NK-92 treated with Interleukin-12 subunit alpha and Interleukin-12 subunit beta, amount 100 ng/mL, for 24 hours (cell line): ENCODE measurements around the gene CNOT4.

Source experiments
- DNase-seq: peaks from one replicate; lab custom pipeline; 2025; lab: John Stamatoyannopoulos, UW

CNOT4 gene

DNA sequence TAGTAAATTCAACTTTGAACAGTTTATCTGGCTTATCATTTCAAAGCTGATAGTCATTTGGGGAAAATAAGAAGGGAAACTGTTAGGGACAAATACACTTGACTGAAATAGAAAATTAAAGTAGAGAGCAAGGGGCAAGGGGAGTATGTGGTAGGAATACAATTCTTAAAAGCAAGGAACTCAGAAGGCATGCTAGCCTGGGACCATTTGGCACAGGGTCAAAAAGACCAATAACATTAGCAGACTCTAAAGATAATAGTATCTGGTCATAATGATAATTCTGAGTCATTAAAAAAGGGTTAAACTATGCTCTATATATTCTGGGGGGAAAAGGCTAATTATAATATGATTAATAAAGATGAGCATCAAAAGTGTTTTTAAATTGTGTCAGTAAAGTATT lies 112.2 kb downstream of the CNOT4 start:
- no peak for DNase-seq

DNA sequence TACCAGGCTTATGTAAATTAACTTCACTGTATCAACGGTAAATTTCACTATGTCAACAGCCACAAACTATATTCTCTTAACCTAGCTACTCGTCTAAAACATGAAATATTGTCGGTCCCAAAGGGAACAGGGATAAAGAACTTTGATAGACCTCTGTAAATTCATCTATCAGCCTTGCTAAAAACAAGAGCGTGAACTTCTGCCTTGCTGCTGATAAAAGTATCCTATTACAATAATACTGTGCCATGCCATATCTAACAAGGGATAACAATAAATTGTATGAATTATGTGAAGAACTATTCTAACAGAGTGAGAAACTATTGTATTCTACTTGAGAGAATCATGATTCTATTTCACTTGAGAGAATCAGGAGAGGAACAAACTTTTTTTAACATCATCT lies 117.2 kb downstream of the CNOT4 start:
- no peak for DNase-seq

DNA sequence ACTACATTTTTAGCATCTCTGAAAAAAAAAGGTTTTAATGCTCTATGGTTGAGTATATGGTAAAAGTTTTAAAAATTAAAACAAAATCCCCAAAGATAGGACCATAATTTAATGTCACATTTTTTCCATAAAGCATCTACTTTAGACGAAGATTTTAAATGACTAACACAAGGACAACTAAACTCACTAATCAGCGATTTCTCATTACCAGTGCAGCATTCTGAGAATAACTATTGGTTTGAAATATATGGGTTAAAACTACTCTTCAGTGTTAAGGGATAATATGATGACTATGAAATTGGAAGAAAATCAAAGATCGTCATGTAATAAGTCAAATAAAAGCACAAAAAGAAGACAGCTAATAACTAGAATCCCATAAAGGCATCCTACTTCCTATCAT lies 118.4 kb downstream of the CNOT4 start:
- DNase-seq = no peak

DNA sequence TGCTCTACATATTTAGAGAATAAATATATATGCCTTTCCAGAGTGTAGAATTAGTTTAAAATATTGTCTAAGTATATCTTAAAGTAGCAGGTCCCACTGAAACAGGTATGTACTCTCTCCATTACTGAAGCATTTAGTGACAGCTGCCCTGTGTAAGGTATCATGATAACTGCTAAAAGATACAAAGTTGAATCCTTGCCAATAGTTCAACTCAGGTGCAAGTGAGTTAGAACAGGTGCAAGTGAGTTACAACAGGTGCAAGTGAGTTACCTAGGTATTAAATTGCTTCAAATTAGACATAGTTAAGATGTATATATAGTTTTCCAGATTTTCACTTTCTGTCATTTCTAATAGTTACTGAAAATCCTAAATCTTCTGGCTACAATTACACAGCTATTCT lies 119.1 kb downstream of the CNOT4 start:
- DNase-seq = no peak

DNA sequence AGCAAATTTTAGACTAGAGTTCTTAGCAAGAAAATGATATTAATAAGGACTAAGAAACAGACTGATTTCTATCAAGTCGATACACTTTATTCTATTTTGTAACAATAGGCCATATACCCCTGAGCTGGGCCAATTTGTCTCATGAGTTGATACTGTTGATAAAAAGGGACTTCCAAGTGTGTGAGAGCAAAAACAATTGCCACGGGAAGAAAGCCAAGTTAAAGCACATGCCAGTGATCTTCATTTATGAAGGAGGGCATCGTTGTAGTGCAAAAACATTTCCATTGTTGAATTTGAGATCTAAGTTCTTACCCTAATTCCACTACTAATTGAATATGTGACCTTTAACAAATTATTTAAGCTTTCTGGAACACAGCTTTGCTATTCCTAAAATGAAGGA lies 119.9 kb downstream of the CNOT4 start:
- DNase-seq = no peak

DNA sequence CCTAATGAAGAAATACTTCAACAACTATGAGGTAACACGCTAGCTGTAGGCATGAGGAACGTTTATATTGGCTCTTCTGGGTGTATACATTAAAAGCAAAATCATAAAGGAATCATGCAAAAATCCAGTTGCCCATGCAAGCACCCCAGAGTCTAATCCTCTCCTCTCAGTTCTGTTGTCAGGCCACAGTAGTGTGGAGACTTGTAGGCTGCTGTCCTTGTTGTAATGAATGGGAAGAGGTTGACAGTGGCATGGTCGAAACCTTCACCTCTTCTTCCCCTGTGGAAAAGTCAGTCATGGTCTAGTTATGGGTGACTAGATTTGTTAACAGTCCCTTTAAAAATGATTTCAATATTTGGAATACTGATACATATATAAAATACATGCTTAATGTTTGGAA lies 121.3 kb downstream of the CNOT4 start:
- no peak for DNase-seq

DNA sequence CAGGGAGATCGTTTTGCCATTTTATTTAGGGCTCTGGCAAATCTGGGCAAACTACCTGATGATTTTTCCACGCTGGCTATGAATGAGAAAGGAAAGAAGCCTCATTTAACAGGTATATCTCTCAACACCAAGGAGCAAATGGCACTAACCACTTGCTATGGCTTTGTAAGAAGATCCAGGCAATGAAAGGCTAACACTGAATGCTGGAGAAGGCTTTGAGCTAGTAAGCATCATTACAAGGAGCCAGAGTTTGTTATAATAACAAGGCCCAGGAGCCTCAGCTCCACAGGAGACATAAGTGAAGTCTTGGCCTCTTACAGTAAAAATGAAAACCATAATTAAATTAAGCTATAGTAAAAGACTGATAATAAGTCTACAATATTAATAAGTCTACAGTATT lies 123.1 kb downstream of the CNOT4 start:
- DNase-seq = no peak

DNA sequence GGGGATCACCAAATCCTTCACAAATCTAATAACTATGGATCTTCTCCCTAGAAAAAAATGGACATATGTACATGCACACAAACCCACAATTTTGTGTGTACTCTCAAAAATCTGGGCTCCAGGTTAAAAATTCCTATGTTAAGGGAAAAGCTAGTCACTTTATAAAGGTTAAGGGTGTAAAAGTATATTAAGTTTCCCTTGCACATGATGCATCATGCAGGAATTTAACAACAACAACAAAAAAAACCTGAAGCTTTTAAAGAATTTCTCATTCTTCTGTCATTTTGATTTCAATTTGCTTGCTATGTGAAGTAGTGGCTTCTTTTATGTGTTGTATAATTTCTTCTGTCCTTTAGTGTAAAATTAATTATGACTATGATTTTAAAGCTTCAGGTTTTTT lies 123.7 kb downstream of the CNOT4 start:
- no peak for DNase-seq

DNA sequence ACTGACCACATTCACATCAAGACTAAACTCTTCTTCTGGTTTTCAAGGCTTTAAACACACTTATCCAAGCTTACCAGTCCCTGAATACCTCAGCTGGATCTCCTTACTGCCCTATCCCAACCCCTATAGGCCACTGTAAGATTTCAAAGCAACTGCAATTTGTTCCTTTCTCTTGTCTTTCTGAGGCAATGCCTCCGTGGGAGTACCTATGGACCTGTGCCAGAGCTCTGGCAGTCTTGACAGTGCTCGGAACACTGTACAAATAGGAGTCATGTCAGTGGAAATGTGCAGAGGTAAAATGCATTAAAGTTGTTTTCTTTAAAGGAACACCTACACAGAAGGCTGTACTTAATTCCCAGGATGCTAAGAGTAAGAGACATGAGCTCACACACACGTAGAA lies 124.7 kb downstream of the CNOT4 start:
- DNase-seq = no peak

DNA sequence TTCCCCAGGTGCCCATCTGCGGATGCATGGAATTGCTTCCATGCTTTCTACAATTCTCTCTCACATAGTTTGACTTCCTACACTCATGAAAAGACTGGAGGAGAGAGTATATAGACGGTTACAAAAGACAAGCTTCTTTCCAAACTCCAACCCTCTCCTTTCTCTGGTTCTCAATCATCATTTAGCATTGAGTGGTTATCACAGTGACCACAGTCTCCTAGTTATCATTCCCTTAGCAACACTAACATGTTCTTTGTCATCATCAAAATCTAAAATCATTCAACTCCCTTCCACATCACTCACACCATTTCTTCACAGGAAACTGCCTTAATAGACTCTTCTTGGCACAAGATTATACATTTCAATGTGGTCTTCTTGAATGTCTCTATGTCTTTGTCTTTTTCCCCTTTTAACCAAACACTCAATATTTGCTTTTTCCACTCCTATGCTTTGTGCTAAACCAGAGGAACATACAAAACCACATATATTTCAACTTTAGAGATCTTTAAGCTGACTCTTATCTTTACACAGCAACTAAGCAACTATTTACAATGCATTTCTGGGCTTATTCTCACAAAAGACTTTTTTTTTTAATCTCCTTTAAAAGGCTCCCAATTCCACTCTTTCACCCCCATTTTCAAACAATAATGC lies 126.3 kb downstream of the CNOT4 start:
- DNase-seq = no peak

DNA sequence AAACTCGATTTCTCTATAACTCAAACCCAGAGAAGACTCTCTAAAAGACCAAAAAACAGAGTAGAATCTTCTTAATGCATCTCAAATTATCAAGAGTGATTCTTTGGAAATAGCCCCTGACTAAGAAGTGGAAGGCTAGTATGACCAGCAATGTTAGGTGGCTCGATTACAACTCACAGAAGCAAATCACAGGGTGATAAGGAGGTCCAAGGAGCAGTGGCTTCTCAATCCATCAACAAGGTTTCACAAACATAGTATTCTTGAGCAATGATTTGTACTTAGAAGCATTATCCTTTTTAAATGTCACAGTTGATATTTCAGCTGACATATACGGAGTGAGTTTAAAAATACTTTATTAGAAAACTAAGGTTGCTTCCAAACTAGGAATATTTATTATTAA lies 127.7 kb downstream of the CNOT4 start:
- no peak for DNase-seq

DNA sequence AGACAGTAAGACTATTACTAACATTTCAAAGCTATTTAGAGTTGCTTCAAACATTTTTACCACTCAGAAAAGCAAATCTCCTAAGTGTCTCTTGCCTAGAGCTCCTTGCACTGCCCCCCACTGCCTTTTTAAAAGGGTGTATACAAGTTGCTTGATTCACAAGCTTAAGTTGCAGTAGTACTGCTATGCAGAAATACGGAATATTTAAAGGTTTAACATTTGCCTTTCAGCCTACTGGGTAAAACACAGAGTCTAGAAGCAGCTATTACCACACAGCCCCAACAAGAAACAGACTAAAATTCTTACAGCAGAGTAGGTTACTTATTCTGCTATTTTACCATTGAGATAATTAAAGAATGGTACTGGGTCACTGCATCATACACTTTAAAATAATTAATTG lies 128.5 kb downstream of the CNOT4 start:
- DNase-seq = no peak

DNA sequence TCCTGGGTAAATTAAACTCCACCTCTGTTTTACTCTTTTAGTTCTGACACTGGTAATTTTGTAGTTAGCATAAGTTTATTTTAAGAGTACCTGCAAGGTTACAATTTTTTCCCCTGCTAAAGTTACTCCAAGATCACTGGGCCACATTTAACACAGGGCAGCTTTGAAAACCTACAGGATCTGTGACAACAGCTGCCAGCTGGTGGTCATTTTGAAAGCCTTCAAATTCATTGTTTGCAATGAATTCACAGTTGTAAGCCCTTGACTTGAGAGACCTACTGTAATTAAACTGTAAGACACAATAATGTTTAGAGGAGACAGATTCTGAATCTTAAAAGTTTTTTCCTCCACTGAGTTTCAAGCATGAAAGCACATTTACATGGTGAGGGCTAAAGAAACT lies 129.6 kb downstream of the CNOT4 start:
- DNase-seq = no peak

DNA sequence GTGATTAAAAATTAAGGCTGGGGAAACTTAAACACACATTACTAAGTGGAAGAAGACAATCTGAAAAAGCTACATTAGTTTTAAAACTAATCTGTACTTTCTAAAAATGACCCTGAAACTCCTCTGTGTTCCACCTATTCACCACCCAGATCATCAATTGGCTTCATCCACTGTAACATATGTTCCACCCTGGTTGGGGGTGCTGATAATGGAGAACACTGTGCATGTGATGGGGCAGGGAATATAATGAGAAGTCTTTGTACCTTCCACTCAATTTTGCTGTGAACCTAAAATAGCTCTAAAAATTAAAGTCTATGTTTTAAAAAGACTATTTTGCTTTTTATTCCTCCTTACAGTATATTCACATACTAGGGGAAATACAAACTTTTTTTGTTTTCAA lies 132.7 kb downstream of the CNOT4 start:
- DNase-seq = no peak

DNA sequence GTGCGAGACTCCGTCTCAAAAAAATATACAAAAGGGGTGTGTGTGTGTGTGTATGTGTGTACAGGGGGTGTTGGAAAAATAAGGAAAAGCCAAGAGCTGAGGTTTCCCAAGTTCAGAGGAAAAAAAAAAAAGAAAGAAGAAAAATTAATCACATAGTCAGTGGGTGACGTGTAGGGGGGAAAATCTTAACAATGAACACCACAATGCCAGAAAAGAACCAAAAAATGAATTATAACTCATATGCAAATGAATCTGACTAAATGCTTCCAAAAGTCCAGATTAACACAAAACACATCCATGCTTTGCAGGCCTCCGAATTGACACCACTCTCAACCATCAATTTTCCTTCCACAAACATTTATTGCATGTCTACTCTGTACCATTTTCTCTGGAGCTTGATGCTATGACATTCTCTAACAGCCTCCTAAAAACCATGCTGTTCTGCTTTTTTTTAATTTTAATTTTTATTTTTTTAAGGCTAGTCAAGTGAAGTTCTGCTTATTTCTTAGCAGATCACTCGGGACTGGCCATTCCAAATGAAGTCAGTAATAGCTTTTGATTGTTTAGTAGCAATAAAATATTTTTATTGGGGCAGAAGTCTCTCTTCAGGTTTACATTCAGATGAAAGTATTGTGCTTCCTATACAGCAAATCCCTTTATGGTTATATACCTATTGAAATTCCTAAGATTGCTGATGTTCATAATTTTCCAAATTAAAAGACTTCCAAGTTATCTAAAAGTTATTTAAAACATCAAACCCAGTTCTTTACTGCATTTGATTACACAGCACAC lies 133.8 kb downstream of the CNOT4 start:
- no peak for DNase-seq

DNA sequence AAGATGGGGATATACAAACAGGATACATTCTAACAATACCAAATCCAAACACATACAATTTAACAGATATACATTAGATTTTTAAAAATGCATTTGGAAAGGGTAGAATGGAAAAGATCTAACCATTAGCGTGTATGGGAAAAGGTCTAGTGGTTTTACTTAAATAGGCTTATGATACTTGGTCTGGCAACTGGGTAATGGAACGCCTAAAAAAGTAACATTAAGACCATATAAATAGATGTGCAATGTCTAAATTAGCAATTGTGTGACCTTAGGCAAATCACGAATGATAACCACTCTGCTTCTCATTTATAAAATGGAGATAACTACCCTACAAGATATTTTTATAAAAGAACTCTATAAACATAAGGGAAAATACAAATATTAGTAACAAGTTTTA lies 135.2 kb downstream of the CNOT4 start:
- DNase-seq = no peak

DNA sequence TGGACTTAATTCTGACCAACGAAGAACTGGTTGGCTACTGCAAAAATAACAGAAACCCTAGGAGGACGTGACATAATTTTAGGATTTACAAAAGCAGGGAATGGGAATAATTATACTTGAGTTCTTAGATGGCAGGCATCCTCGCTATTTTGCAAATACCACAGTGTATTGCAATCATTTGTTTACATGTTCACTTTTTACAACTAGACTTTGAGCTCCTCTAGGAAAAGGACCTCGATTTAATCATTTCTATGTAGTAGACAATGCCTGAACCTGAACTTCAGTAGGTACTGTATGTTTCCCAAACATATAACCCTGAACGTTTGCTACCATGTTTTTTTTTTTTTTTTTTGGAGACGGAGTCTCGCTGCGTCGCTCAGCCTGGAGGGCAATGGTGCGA lies 137.7 kb downstream of the CNOT4 start:
- no peak for DNase-seq

DNA sequence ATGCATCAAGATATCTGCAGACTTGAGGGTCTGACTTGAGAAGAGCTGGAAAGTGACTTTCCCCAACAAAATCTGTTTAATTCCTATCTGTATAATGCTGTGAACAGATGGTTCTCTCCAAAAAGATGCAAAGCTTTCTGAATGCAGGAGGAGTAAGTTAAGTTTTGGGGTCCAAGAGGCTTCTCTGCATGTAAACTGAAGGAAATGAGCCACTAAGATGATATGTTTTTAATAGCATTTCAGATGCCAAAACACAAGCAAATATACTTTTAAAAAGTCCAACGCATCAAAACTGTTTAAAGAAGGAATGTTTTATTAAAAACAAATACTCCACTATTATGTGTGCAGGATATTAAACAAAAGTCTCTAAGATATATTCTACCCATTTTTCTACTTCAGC lies 139.2 kb downstream of the CNOT4 start:
- no peak for DNase-seq

DNA sequence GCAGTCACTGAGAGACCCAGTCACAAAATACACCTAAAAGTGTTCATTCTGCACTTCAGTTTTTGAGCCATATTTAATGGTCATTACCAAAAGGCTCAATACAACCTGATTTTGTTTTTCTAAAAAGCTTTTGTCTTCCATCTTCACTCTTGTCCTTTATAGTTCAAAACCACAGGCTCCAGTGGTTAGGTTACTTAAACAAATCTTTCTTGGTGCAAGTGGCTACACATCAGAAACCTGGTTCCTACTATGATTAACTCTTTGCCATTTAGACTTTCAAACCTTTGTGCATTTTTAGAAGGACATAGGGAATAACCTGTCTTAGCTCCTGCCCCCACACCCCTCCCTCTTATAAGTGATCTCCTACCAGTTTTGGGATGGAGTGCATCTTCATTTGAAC lies 140.5 kb downstream of the CNOT4 start:
- no peak for DNase-seq

DNA sequence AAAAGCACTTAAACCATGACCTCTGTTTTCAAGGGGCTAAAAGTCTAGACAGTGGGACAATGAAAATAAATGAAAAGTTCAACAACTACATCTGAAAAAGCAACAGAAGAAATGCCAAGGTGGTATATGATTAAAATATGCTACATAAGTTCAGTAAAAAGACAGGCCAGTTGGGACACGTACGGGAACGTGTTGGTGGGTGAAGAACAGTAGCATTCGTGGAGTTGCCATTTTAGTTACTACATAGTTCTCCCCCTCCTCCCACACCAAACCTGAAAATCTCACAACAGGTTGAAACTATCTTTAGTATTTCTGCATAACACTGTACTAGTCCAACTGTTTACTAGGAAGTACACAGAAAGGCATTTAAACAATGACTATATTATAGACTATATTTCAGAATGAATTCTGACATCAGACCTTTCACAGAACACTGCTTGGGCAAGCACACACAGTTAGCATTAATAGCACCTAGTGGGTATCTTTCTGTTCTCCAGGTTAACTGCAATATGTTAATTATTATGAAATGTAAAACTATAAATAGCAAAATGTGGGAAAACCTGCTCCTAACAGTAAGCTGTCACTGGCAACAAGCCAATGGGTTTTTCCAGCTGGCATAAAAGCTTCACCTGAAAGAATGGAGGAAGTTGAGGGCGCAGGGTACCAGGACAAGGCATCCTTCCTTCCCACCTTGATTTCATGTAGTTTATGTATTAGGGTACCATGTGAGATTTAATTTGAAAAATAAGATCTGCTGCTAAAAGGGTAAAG lies 141.3 kb downstream of the CNOT4 start:
- DNase-seq = no peak

DNA sequence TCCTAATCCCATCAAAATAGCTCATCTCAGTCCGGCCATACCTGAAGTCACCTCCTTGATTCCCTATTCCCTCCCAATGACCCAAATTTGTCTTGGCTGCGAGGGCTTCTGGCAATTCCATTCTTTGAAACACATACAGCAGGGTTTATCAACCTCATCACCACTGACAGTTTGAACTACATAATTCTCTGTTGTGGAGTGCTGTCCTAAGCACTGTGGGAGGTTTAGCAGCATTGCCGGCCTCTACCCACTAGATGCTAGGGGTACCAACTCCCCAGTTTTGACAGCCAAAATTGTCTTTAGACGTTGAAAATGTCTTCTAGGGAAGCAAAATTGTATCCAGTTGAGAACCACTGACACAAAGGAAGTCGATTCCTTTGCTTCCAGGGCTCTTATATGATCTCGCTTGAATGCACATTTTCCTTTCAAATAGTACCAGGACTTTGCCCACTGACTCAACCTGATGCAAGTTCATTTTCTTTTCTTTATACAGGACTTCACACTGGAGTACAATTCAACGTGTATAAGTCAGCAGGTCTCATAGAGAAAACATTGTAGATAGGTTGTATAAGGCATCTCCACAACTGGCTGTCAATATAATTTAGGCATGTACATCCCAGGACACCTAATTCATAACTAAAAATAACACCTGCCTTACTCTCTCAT lies 142.9 kb downstream of the CNOT4 start:
- DNase-seq = no peak

DNA sequence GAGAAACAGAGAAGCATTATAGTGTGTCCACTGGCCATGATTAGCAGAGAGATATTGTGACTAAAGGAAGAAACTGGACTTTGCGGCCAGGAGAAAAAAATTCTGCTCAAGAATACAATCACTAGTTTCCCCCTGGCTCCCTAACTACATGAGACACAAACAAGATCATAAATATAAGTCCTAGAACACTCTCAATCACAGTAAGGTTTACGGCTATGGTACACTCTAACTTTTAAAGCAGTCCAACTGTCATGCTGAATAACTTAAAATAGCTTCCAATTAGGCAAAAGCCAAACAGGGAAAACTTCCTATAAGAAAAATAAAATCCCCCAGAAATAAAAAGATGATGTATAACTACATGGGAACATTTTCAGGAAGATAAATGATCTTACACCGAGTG lies 144.2 kb downstream of the CNOT4 start:
- DNase-seq = no peak

DNA sequence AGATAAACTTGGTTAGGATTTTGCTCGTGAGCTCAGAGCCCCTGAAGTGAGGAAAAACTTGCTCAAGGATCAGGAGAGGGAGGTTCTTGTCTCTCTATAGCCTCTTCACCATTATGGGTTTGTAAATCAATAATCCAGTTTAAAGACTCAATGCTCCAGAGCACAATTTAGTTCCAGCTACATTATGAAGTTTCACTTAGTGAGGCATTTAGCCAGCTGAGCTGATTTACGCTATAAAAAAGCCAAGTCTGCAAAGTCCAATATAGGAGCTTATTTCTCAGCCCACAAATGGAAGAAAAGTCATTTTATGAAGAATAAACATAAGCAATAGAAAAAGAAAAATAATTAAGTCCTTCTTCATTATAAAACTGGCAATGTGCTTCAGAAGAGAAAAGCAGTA lies 145.7 kb downstream of the CNOT4 start:
- no peak for DNase-seq
